GM12865 (cell line): Measurements from ENCODE around the gene TRIM66.
"Not testable (repeated sequence)": the region's sequence is repeated elsewhere in the genome, so short reads cannot be mapped to it uniquely, and the experiment has no call there.

Experiments
- DNase-seq: peaks from one replicate; pipeline ENCODE4 v3.0.0; 2010; ENCODE audit warnings: low read depth
- H3K4me3 ChIP-seq: 2 replicates; pipeline ENCODE4 v1.5.1; 2011; ENCODE audit warnings: mild to moderate bottlenecking, low read depth, low read length, control low read depth
- TF ChIP-seq, protein P1 (sequence below): IDR thresholded peaks from 2 replicates; pipeline ENCODE4 v1.5.1; 2011; ENCODE audit warnings: low read length, control low read depth, low read depth, inconsistent platforms; ENCODE audit not compliant: insufficient read depth; ENCODE audit errors: missing control alignments

The TRIM66 gene

DNA sequence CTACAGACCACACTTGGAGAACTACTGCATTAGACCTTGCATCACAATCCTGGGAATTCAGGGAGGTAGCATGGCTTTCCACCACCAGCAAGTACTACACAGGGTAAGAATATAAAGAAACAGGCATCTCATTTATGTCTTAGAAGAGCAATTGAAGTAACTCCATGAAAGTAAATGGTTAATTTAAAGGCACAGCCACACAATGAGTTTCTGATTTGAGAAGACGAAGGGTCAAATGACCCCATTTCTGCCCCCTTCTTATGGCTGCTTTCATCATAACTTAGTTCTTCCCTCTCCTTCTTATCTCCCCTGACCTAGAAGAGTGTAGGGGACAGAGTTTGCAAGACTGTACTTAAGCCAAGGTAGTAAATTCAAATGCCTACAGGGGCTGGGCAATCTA is 6.0 kb downstream of the TRIM66 start:
- no peak for DNase-seq
- H3K4me3 ChIP-seq = no peak overlapping the region
- TF ChIP-seq, protein P1, sequence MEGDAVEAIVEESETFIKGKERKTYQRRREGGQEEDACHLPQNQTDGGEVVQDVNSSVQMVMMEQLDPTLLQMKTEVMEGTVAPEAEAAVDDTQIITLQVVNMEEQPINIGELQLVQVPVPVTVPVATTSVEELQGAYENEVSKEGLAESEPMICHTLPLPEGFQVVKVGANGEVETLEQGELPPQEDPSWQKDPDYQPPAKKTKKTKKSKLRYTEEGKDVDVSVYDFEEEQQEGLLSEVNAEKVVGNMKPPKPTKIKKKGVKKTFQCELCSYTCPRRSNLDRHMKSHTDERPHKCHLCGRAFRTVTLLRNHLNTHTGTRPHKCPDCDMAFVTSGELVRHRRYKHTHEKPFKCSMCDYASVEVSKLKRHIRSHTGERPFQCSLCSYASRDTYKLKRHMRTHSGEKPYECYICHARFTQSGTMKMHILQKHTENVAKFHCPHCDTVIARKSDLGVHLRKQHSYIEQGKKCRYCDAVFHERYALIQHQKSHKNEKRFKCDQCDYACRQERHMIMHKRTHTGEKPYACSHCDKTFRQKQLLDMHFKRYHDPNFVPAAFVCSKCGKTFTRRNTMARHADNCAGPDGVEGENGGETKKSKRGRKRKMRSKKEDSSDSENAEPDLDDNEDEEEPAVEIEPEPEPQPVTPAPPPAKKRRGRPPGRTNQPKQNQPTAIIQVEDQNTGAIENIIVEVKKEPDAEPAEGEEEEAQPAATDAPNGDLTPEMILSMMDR = no peak

DNA sequence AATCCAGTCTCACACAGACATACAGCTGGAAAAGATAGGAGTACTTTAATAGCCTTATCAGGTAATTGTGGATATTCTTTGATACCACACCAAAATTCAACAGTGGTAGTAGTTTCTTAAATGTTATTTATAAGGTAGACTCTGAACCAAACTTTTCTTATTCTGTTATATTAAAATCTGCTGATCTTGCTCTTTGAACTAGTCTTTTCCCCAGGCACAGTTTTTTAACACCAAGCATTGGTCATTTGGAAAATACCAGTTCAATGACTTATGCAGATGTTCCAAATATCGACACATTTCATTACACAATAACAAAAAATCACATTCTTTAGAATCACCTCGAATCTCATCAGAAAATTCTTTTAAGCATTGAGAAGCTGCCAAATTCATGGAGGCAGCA is 7.6 kb downstream of the TRIM66 start:
- TF ChIP-seq, protein P1 = no peak
- H3K4me3 ChIP-seq = no peak overlapping the region
- no peak for DNase-seq

DNA sequence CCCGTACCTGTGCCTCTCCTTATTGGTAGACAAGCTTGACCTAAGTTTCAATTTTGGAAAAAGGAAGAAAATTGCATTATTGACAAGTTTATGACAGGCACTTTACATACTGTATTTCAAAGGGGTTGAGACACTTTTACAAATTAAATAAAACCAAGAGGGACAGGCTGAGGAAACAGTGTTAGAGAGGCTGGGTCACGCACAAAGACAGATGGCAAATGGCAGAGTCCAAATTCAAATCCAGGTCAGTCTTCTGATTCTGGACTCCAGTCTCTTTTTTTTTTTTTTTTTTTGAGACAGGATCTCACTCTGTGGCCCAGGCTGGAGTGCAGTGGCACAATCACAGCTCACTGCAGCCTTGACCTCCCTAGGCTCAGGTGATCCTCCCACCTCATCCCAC is 10.1 kb downstream of the TRIM66 start:
- TF ChIP-seq, protein P1 = no peak
- no peak overlapping the region for H3K4me3 ChIP-seq

DNA sequence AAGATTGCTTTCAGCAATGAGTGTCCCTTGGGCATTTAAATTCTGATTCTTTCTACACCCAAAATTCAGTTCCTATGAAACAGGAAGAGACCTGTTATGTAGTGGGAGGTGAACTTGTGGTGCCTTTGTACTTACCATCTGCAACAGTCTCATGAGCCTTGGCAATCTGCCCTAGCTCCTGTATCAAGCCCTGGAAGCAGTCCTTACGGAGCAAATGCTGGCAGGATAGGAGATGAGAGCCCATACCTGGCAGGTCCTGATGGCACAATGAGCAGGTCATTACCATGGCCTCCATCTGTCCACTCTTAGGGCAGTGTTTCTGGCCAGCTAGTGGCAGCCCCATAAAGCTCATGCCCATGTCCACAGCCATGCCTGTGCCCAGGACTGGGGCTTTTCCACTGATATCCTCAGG is 10.8 kb downstream of the TRIM66 start:
- DNase-seq = no peak
- TF ChIP-seq, protein P1 = no peak
- H3K4me3 ChIP-seq = no peak overlapping the region

More for the DNA sequence above, 10.1 kb downstream of the TRIM66 start:
- no peak for DNase-seq

DNA sequence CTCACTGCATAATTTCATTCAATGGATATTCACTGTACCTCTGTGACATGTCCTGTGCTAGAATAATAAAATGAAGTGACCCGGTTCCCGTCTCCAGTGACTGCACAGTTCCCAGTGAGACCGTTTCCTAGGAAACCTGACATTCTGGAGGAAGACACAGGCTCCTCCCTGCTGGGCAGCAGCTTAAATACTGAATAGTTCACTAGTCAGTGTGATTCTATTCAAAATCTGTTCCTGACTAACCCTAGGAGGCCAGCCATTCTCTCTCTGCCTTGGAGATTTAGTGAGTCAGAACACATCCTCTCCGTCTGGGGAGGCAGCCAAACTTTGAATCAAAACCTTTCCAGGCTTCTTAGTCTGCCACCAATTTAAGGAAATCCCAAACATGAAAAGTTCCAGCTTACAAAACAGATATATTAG is 11.3 kb downstream of the TRIM66 start:
- DNase-seq = no peak
- TF ChIP-seq, protein P1 = no peak
- H3K4me3 ChIP-seq = no peak overlapping the region

DNA sequence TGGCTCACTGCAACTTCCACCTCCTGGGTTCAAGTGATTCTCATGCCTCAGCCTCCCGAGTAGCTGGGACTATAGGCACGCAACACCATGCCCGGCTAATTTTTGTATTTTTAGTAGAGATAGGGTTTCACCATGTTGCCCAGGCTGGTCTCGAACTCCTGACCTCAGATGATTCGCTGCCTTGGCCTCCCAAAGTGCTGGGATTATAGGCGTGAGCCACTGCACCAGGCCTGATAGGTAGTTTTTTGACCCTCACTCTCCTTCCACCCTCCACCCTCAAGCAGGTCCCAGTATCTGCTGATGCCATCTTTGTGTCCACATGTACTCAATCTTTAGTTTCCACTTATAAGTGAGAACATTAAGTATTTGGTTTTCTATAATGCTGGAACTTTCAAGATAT is 12.4 kb downstream of the TRIM66 start:
- DNase-seq, H3K4me3 ChIP-seq: not testable (repeated sequence)

DNA sequence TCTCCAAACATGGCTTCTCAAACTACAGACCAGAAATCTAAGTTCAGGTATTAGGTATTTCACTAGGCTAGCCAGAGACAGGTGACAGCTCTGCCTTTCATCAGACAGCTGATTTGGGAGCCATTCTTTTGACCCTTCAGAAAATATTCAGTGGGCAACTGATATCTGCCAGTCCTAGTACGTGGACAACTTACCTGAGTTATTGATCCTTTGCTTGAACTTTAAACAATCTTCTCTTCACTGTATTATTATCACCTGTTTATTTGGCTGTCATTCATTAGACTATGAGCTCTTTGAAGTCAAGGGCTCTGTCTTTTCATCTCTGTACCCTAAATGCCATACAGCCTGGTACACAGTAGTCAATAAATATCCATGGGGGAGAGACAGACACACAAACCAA is 17.2 kb downstream of the TRIM66 start:
- TF ChIP-seq, protein P1 = no peak
- no peak for DNase-seq

More for the DNA sequence above, 17.2 kb downstream of the TRIM66 start:
- H3K4me3 ChIP-seq = no peak overlapping the region
